ENCODE results near the gene PRR4. TPM values are rescaled to one million over a fixed set of nuclear protein-coding genes. Genes with fewer than 3 reads are reported as not detected.

Gene PRR4
- total RNA-seq, 1 experiment from 2014 or later = 5.1 TPM

DNA sequence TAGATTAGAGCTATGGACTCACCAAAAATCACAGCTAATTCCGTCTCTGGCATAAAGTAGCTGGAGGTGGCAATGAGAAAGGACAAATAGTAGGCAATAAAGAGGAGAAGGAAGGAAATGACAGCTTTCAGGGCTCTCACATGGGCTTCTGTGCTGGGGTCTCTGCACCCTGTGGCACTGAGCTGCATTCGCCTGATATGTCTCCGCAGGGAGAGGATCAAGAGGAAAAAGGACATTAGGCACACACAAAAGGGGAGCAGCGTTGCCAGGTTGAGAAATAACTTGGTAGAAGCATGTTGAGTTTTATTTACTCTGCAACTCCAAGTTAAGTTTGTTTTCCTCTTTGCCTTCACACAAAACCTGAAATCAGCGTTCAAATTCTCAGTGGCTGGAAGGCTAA is 47.5 kb downstream of the PRR4 start:
- Histone ChIP-seq H3F3A (ENCODE audit: insufficient read depth, low read depth) (no peaks in the 10 kb centered on the region), H3K27me3 (ENCODE audit: insufficient read depth, low read depth) (no peaks in the 10 kb centered on the region), H3K4me1 (replicated peaks; ENCODE audit: insufficient read depth) (no peaks in the 10 kb centered on the region), H3K9me3 (ENCODE audit: insufficient read depth, low read depth) (no peaks in the 10 kb centered on the region), H3K4me3 (no peak overlapping the region), H3K79me2 (ENCODE audit: low read depth) (no peaks in the 10 kb centered on the region), H3K36me3 (ENCODE audit: low read depth) (no peaks in the 10 kb centered on the region), H2AFZ (no peak overlapping the region), H3K9me2 (ENCODE audit: insufficient read depth) (no peaks in the 10 kb centered on the region), H3K27ac (no peak overlapping the region), H3K4me2 (no peak overlapping the region), H4K20me1 (ENCODE audit: insufficient read depth) (no peaks in the 10 kb centered on the region)
- CTCF ChIA-PET = no interaction called here
- TF ChIP-seq, protein P1, sequence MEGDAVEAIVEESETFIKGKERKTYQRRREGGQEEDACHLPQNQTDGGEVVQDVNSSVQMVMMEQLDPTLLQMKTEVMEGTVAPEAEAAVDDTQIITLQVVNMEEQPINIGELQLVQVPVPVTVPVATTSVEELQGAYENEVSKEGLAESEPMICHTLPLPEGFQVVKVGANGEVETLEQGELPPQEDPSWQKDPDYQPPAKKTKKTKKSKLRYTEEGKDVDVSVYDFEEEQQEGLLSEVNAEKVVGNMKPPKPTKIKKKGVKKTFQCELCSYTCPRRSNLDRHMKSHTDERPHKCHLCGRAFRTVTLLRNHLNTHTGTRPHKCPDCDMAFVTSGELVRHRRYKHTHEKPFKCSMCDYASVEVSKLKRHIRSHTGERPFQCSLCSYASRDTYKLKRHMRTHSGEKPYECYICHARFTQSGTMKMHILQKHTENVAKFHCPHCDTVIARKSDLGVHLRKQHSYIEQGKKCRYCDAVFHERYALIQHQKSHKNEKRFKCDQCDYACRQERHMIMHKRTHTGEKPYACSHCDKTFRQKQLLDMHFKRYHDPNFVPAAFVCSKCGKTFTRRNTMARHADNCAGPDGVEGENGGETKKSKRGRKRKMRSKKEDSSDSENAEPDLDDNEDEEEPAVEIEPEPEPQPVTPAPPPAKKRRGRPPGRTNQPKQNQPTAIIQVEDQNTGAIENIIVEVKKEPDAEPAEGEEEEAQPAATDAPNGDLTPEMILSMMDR (conservative IDR thresholded peaks at IDR 0.05) = no peak
- no peak for TF ChIP-seq EZH2 (IDR thresholded peaks at IDR 0.05; ENCODE audit: low read depth)
- POLR2A ChIA-PET (ENCODE audit: unreplicated experiment) = no interaction called here
- intact Hi-C loops (cut with micrococcal nuclease; ENCODE audit: unreplicated experiment) = no loop called here
- no TSS peak for BruUV-seq (replicated peaks)
- DNase-seq = no peak

Other genes starting within 250 kb of the PRR4 start
- gene MAGOHB, start 235.9 kb downstream of the PRR4 start, total RNA-seq (2021) = 53.8 and 91.4 TPM in 2 replicates
- gene STYK1, start 175.4 kb downstream of the PRR4 start, total RNA-seq (2021) = 7.8 and 16.9 TPM in 2 replicates
- 567 and 613 TPM in 2 replicates for gene YBX3, start 126.2 kb downstream of the PRR4 start, total RNA-seq (2021)
- not detected in 2 replicates for gene TAS2R7, start 46.8 kb downstream of the PRR4 start, total RNA-seq (2021)
- not detected in 2 replicates for gene TAS2R8, start 42.2 kb downstream of the PRR4 start, total RNA-seq (2021)
- gene TAS2R9, start 39.3 kb downstream of the PRR4 start, total RNA-seq (2021) = not detected in 2 replicates
- 1.4 and 2.2 TPM in 2 replicates for gene TAS2R10, start 23.1 kb downstream of the PRR4 start, total RNA-seq (2021)
- gene PRH1, start 34.8 kb upstream of the PRR4 start, total RNA-seq (2021) = 14.4 and 17.2 TPM in 2 replicates
- gene TAS2R13, start 60.1 kb upstream of the PRR4 start, total RNA-seq (2021) = 1.9 and 2.6 TPM in 2 replicates
- not detected in 2 replicates for gene PRH2, start 79.8 kb upstream of the PRR4 start, total RNA-seq (2021)
- gene TAS2R14, start 89.8 kb upstream of the PRR4 start, total RNA-seq (2021) = 1.8 and 3.3 TPM in 2 replicates
- gene TAS2R50, start 137.4 kb upstream of the PRR4 start, total RNA-seq (2021) = 1.6 and 2.3 TPM in 2 replicates
- 1.8 and 2.6 TPM in 2 replicates for gene TAS2R20, start 148.8 kb upstream of the PRR4 start, total RNA-seq (2021)
- gene TAS2R19, start 173.1 kb upstream of the PRR4 start, total RNA-seq (2021) = 3.3 TPM in 2 replicates
- 3.1 and 3.5 TPM in 2 replicates for gene TAS2R31, start 181.9 kb upstream of the PRR4 start, total RNA-seq (2021)
- gene TAS2R46, start 212.8 kb upstream of the PRR4 start, total RNA-seq (2021) = 1.2 and 1.5 TPM in 2 replicates
- gene TAS2R43, start 242.8 kb upstream of the PRR4 start, total RNA-seq (2021) = 1.1 and 1.5 TPM in 2 replicates

Data from PC-9 (cell line).